ENCODE results near the gene BICD1.

The BICD1 gene

GRCh38 chr12:32254260-32254956, 147.8 kb downstream of the BICD1 start:
- H3K27ac ChIP-seq (ENCODE audit: low read depth, low read length): 0 out of 2 replicates have a peak overlapping the region, but pooled peaks have one; percentile 12
- no peaks in the 10 kb centered on the region for H3K27me3 ChIP-seq (ENCODE audit: control insufficient read depth, low read length)
- H3K4me3 ChIP-seq (ENCODE audit: low read length): no peak overlapping the region
- no peaks in the 10 kb centered on the region for H4K20me1 ChIP-seq (ENCODE audit: control insufficient read depth, insufficient read depth, low read depth, low read length)
- H3K79me2 ChIP-seq (ENCODE audit: control insufficient read depth, low read length): peaks cover 43% of the 10 kb centered on the region
- H3K9me2 ChIP-seq (replicated peaks; ENCODE audit: control insufficient read depth, low read length): no peaks in the 10 kb centered on the region
- no peak overlapping the region for H3K4me2 ChIP-seq (ENCODE audit: low read length)
- peaks cover 3% of the 10 kb centered on the region; the same call in 1 of the 2 replicates for H3F3A ChIP-seq (ENCODE audit: control insufficient read depth, insufficient read depth)
- no peaks in the 10 kb centered on the region for H3K9me3 ChIP-seq (ENCODE audit: control insufficient read depth, insufficient read depth, low read length)
- no peak for TF ChIP-seq CTCF (IDR thresholded peaks at IDR 0.05; ENCODE audit: low read depth, low read length, poor library complexity, severe bottlenecking)
- no peak for TF ChIP-seq EZH2phosphoT487 (IDR thresholded peaks at IDR 0.05; ENCODE audit: borderline replicate concordance, low read length)
- peaks cover 58% of the 10 kb centered on the region for H3K36me3 ChIP-seq (ENCODE audit: control insufficient read depth, low read length)
- H3K4me1 ChIP-seq (ENCODE audit: control insufficient read depth, low read length): peaks cover 52% of the 10 kb centered on the region

- H3K4me3 ChIP-seq (ENCODE audit: low read length): no peak overlapping the region
Measured at GRCh38 chr12:32255588-32255987, 148.9 kb downstream of the BICD1 start.

GRCh38 chr12:32257695-32258496, 151.2 kb downstream of the BICD1 start:
- Histone ChIP-seq H4K20me1 (ENCODE audit: control insufficient read depth, insufficient read depth, low read depth, low read length) (no peaks in the 10 kb centered on the region), H3K36me3 (ENCODE audit: control insufficient read depth, low read length) (peaks cover 66% of the 10 kb centered on the region), H3K27me3 (ENCODE audit: control insufficient read depth, low read length) (no peaks in the 10 kb centered on the region), H3K4me1 (ENCODE audit: control insufficient read depth, low read length) (peaks cover 68% of the 10 kb centered on the region), H3K9me3 (ENCODE audit: control insufficient read depth, insufficient read depth, low read length) (no peaks in the 10 kb centered on the region), H3K9me2 (replicated peaks; ENCODE audit: control insufficient read depth, low read length) (no peaks in the 10 kb centered on the region), H3K79me2 (ENCODE audit: control insufficient read depth, low read length) (peaks cover 58% of the 10 kb centered on the region), H3K27ac (ENCODE audit: low read depth, low read length) (no peak overlapping the region), H3K4me2 (ENCODE audit: low read length) (no peak overlapping the region), H3K4me3 (ENCODE audit: low read length) (no peak overlapping the region), H3F3A (ENCODE audit: control insufficient read depth, insufficient read depth) (peaks cover 11% of the 10 kb centered on the region)
- TF ChIP-seq CTCF (IDR thresholded peaks at IDR 0.05; ENCODE audit: low read depth, low read length, poor library complexity, severe bottlenecking) (no peak), EZH2phosphoT487 (IDR thresholded peaks at IDR 0.05; ENCODE audit: borderline replicate concordance, low read length) (no peak)

More at GRCh38 chr12:32255588-32255987, 148.9 kb downstream of the BICD1 start:
- H3K27me3 ChIP-seq (ENCODE audit: control insufficient read depth, low read length): no peaks in the 10 kb centered on the region
- no peaks in the 10 kb centered on the region for H4K20me1 ChIP-seq (ENCODE audit: control insufficient read depth, insufficient read depth, low read depth, low read length)
- peaks cover 63% of the 10 kb centered on the region for H3K4me1 ChIP-seq (ENCODE audit: control insufficient read depth, low read length)
- no peak for TF ChIP-seq CTCF (IDR thresholded peaks at IDR 0.05; ENCODE audit: low read depth, low read length, poor library complexity, severe bottlenecking)
- no peak for TF ChIP-seq EZH2phosphoT487 (IDR thresholded peaks at IDR 0.05; ENCODE audit: borderline replicate concordance, low read length)
- H3K9me3 ChIP-seq (ENCODE audit: control insufficient read depth, insufficient read depth, low read length): no peaks in the 10 kb centered on the region
- no peak overlapping the region for H3K27ac ChIP-seq (ENCODE audit: low read depth, low read length)
- H3K36me3 ChIP-seq (ENCODE audit: control insufficient read depth, low read length): peaks cover 56% of the 10 kb centered on the region
- H3K79me2 ChIP-seq (ENCODE audit: control insufficient read depth, low read length): peaks cover 51% of the 10 kb centered on the region
- H3K4me2 ChIP-seq (ENCODE audit: low read length): no peak overlapping the region
- no peaks in the 10 kb centered on the region for H3K9me2 ChIP-seq (replicated peaks; ENCODE audit: control insufficient read depth, low read length)
- peaks cover 3% of the 10 kb centered on the region; the same call in 1 of the 2 replicates for H3F3A ChIP-seq (ENCODE audit: control insufficient read depth, insufficient read depth)

Measured in DOHH2 (cell line).